ENCODE data around the gene CA14. TPM values are rescaled to one million over a fixed set of nuclear protein-coding genes. Genes with fewer than 3 reads are reported as not detected.
"Not testable (repeated sequence)": the region's sequence is repeated elsewhere in the genome, so short reads cannot be mapped to it uniquely, and the experiment has no call there.

The CA14 gene
- total and polyA plus RNA-seq, 5 donors = 6.9 to 28.3 (median 18.0) TPM

- intact Hi-C loops (cut with DNase I) = no loop called here
- ATAC-seq (no peak), DNase-seq (no peak)
- Histone ChIP-seq H3K4me1 (ENCODE audit: control insufficient read depth, insufficient read depth, low read length) (no peaks in the 10 kb centered on the region), H3K27me3 (ENCODE audit: control insufficient read depth, insufficient read depth) (no peaks in the 10 kb centered on the region), H3K4me3 (ENCODE audit: low read length) (no peak overlapping the region), H3K9me3 (ENCODE audit: control insufficient read depth, low read length) (no peaks in the 10 kb centered on the region), H3K27ac (ENCODE audit: low read length) (no peak overlapping the region)
- WGBS = 95% methylated on average over 1 of the region's 1 CpG
These were observed 32.0 kb upstream of the CA14 start for GRCh38 chr1:150225546-150225945.

DNA sequence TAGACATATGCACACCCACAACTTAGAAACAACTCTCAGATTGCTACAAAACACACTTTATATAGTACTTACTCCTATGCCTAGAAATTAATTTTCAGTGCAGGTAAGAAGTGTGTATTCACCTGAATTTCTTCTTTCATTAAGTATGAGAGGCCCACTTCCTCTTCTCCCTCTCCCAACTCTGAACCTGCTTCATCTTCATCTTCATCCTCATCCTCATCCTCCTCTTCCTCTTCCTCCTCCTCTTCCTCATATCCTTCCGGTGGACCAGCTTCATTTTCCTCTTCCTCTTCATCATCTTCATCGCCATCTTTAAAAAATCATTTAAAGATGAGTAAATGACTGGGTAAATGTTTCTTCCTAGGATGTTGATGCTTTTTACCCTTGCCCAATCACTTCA lies 31.1 kb upstream of the CA14 start:
- intact Hi-C loops (cut with DNase I) = no loop called here
- DNase-seq = no peak
- 90% methylated on average over 2 of the region's 2 CpGs for WGBS
- H3K9me3 ChIP-seq (ENCODE audit: control insufficient read depth, low read length) = no peaks in the 10 kb centered on the region
- H3K27ac ChIP-seq (ENCODE audit: low read length) = no peak overlapping the region
- no peaks in the 10 kb centered on the region for H3K27me3 ChIP-seq (ENCODE audit: control insufficient read depth, insufficient read depth)
- ATAC-seq = no peak
- no peaks in the 10 kb centered on the region for H3K4me1 ChIP-seq (ENCODE audit: control insufficient read depth, insufficient read depth, low read length)
- H3K4me3 ChIP-seq (ENCODE audit: low read length) = no peak overlapping the region

DNA sequence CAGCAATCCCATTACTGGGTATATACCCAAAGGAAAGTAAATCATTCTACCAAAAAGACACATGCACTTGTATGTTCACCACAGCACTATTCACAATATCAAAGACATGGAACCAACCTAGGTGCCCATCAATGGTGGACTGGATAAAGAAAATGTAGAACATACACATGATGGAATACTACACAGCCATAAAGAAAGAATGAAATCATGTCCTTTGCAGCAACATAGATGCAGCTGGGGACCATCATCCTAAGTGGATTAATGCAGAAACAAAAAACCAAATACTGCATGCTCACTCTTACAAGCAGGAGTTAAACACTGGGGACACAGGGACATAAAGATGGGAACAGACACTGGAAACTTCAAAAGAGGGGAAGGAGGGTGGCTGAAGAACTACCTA lies 30.3 kb upstream of the CA14 start:
- no peak overlapping the region for H3K4me3 ChIP-seq (ENCODE audit: low read length)
- H3K27ac ChIP-seq (ENCODE audit: low read length) = no peak overlapping the region
- no peak for ATAC-seq
- H3K9me3 ChIP-seq (ENCODE audit: control insufficient read depth, low read length) = no peaks in the 10 kb centered on the region
- intact Hi-C loops (cut with DNase I) = no loop called here
- no peak for DNase-seq
- no peaks in the 10 kb centered on the region for H3K4me1 ChIP-seq (ENCODE audit: control insufficient read depth, insufficient read depth, low read length)
- no peaks in the 10 kb centered on the region for H3K27me3 ChIP-seq (ENCODE audit: control insufficient read depth, insufficient read depth)

DNA sequence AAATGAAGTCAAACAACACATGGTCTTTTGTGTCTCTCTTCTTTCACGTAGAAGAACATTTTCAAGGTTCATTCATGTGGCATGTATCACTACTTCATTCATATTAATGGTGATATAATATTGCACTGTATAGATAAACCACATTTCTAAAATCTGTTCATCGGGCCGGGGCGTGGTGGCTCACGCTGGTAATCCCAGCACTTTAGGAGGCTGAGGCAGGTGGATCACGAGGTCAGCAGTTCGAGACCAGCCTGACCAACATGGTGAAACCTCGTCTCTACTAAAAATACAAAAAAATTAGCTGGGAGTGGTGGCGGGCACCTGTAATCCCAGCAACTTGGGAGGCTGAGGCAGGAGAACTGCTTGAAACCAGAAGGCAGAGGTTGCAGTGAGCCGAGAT lies 29.3 kb upstream of the CA14 start:
- intact Hi-C loops (cut with DNase I) = not testable (repeated sequence)

GRCh38 chr1:150232921-150233320 lies 24.7 kb upstream of the CA14 start:
- H3K4me3 ChIP-seq (ENCODE audit: low read length); H3K27ac ChIP-seq (ENCODE audit: low read length); H3K27me3 ChIP-seq (ENCODE audit: control insufficient read depth, insufficient read depth); intact Hi-C loops (cut with DNase I); H3K4me1 ChIP-seq (ENCODE audit: control insufficient read depth, insufficient read depth, low read length); DNase-seq; H3K9me3 ChIP-seq (ENCODE audit: control insufficient read depth, low read length); ATAC-seq: not testable (repeated sequence)
- WGBS = 94% methylated on average over 10 of the region's 10 CpGs

More for the DNA sequence above, 29.3 kb upstream of the CA14 start:
- not testable (repeated sequence) for ATAC-seq; H3K27ac ChIP-seq (ENCODE audit: low read length); H3K4me1 ChIP-seq (ENCODE audit: control insufficient read depth, insufficient read depth, low read length); H3K4me3 ChIP-seq (ENCODE audit: low read length); DNase-seq; H3K27me3 ChIP-seq (ENCODE audit: control insufficient read depth, insufficient read depth); H3K9me3 ChIP-seq (ENCODE audit: control insufficient read depth, low read length)
- 96% methylated on average over 10 of the region's 10 CpGs for WGBS

- no peak for ATAC-seq
- Histone ChIP-seq H3K4me1 (ENCODE audit: control insufficient read depth, insufficient read depth, low read length) (peaks cover 2% of the 10 kb centered on the region), H3K27ac (ENCODE audit: low read length) (peak overlapping the region; percentile 92), H3K27me3 (ENCODE audit: control insufficient read depth, insufficient read depth) (no peaks in the 10 kb centered on the region), H3K9me3 (ENCODE audit: control insufficient read depth, low read length) (no peaks in the 10 kb centered on the region), H3K4me3 (ENCODE audit: low read length) (peak overlapping the region; percentile 77)
- 9% methylated on average over 15 of the region's 15 CpGs for WGBS
- DNase-seq = peak in 2 of 3 donors; percentile 62 to 69
- intact Hi-C loops (cut with DNase I) = no loop called here
These were observed 23.9 kb upstream of the CA14 start for GRCh38 chr1:150233359-150234308.

- no peaks in the 10 kb centered on the region for H3K9me3 ChIP-seq (ENCODE audit: control insufficient read depth, low read length)
- peak overlapping the region; percentile 85 for H3K27ac ChIP-seq (ENCODE audit: low read length)
- peaks cover 2% of the 10 kb centered on the region for H3K4me1 ChIP-seq (ENCODE audit: control insufficient read depth, insufficient read depth, low read length)
- ATAC-seq (no peak), DNase-seq (no peak)
- peak overlapping the region; percentile 77 for H3K4me3 ChIP-seq (ENCODE audit: low read length)
- H3K27me3 ChIP-seq (ENCODE audit: control insufficient read depth, insufficient read depth) = no peaks in the 10 kb centered on the region
- intact Hi-C loops (cut with DNase I) = no loop called here
- 0% methylated on average over 9 of the region's 9 CpGs for WGBS
These were observed 23.3 kb upstream of the CA14 start for GRCh38 chr1:150234309-150234565.

DNA sequence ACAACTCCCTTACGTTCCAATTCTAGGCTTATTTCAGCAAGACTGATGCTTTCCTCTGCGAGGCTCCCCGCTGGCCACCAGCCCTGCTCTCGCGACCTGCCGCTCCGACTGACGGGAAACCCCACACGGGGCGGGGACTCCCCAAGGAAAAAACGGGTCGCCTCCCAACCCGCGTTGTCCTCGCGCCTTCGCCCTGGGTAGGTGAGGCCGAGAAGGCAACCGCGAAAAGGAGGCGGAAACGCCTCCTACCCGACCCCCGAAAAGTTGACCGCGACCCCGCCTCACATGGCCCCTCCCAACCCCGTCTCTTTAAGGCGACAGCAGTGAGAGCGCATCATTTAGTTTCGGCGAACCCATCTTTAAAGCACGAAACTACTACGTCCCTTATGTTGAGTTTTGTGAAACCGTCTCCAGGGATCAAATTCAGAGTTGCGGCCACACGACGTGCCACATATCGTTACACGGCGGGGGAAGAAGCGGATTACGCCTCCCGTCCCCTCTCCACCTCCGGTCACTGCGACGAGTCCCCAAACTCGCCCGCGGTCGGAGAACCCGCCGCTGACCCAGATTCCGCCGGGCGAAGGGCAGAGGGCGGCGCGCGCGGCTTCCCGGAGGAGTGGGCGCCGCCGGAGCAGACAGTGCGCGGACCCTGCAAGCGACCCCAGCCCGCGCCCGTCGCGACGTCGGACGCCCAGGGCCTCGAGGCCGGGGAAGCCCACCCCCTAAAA lies 22.8 kb upstream of the CA14 start:
- intact Hi-C loops (cut with DNase I) = no loop called here
- no peaks in the 10 kb centered on the region for H3K27me3 ChIP-seq (ENCODE audit: control insufficient read depth, insufficient read depth)
- no peaks in the 10 kb centered on the region for H3K9me3 ChIP-seq (ENCODE audit: control insufficient read depth, low read length)
- peak overlapping the region; percentile 77 for H3K4me3 ChIP-seq (ENCODE audit: low read length)
- under 1% methylated on average over 78 of the region's 78 CpGs for WGBS
- H3K4me1 ChIP-seq (ENCODE audit: control insufficient read depth, insufficient read depth, low read length) = peaks cover 2% of the 10 kb centered on the region
- peak overlapping the region; percentile 85 for H3K27ac ChIP-seq (ENCODE audit: low read length)
- DNase-seq (peak; percentile 86 to 93 (median 92)), ATAC-seq (peak; percentile 73 to 76)

DNA sequence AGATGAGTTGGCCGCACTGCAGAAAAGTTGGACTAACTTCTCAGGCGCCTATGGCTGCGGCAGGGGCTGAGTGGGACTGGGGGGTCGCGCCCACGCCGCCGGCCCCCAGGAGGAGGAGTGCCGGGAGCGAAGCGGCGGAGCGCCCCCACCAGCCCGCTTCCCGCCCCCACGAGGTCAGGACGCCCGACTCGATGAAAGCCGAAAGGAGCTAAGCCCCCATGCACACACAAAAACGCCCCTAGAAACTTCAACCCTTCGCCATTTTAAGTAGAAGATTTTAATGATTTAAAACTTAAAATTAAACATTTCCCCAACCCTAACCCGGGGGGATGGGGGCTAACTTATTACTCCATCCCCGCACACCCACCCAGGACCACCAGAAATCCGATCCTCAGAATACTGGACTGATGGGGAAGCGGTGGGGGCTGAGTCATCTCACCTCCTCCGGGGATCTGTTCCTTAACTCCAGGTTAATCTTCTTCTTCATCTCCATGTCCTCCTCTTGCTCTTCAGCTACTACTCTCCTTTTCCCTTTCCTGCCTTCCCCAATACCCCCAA lies 22.2 kb upstream of the CA14 start:
- peaks cover 2% of the 10 kb centered on the region for H3K4me1 ChIP-seq (ENCODE audit: control insufficient read depth, insufficient read depth, low read length)
- intact Hi-C loops (cut with DNase I) = no loop called here
- peak; percentile 36 to 73 (median 54) for DNase-seq
- no peaks in the 10 kb centered on the region for H3K27me3 ChIP-seq (ENCODE audit: control insufficient read depth, insufficient read depth)
- peak overlapping the region; percentile 77 for H3K4me3 ChIP-seq (ENCODE audit: low read length)
- ATAC-seq = peak; percentile 42
- H3K9me3 ChIP-seq (ENCODE audit: control insufficient read depth, low read length) = no peaks in the 10 kb centered on the region
- under 1% methylated on average over 27 of the region's 27 CpGs for WGBS
- peak overlapping the region; percentile 85 for H3K27ac ChIP-seq (ENCODE audit: low read length)

GRCh38 chr1:150235852-150236613 lies 21.5 kb upstream of the CA14 start, which contains the start of gene ANP32E:
TSS of gene ANP32E (minus strand) at chr1:150236112. CDS start at chr1:150235786, 326 bp downstream.
- peaks cover 2% of the 10 kb centered on the region for H3K4me1 ChIP-seq (ENCODE audit: control insufficient read depth, insufficient read depth, low read length)
- H3K4me3 ChIP-seq (ENCODE audit: low read length) = peak within 1 kb of the TSS; percentile 77
- H3K9me3 ChIP-seq (ENCODE audit: control insufficient read depth, low read length) = no peaks in the 10 kb centered on the region
- no peaks in the 10 kb centered on the region for H3K27me3 ChIP-seq (ENCODE audit: control insufficient read depth, insufficient read depth)
- WGBS = under 1% methylated on average over 33 of the region's 33 CpGs
- peak within 1 kb of the TSS; percentile 85 for H3K27ac ChIP-seq (ENCODE audit: low read length)
- peak; percentile 94 to 97 (median 97) for DNase-seq
- peak; percentile 97 to 98 for ATAC-seq
- intact Hi-C loops (cut with DNase I) = no loop called here
